ENCODE measurements around the gene VMP1.
"Not testable (repeated sequence)": the region's sequence is repeated elsewhere in the genome, so short reads cannot be mapped to it uniquely, and the experiment has no call there.

Gene VMP1

GRCh38 chr17:59810894-59811153 lies 103.4 kb downstream of the VMP1 start:
- no peaks in the 10 kb centered on the region for H3K9me3 ChIP-seq (ENCODE audit: control insufficient read depth in 1 of 2, low read length in 2 of 2)
- H3K36me3 ChIP-seq (ENCODE audit: control insufficient read depth in 1 of 2, insufficient read depth in 2 of 2, low read length in 2 of 2) = peaks cover 0 to 20% of the 10 kb centered on the region in 2 donors
- no peak overlapping the region for H3K4me3 ChIP-seq (ENCODE audit: low read depth in 1 of 2, low read length in 2 of 2)
- peaks cover 0 to 3% of the 10 kb centered on the region in 2 donors for H3K4me1 ChIP-seq (ENCODE audit: control insufficient read depth in 1 of 2, insufficient read depth in 2 of 2, low read length in 2 of 2)
- no peaks in the 10 kb centered on the region for H3K27me3 ChIP-seq (ENCODE audit: low read depth, low read length)
- no peak overlapping the region for H3K27ac ChIP-seq (ENCODE audit: low read length)

GRCh38 chr17:59811209-59811608 lies 103.8 kb downstream of the VMP1 start:
- peaks cover 0 to 20% of the 10 kb centered on the region in 2 donors for H3K36me3 ChIP-seq (ENCODE audit: control insufficient read depth in 1 of 2, insufficient read depth in 2 of 2, low read length in 2 of 2)
- H3K4me3 ChIP-seq (ENCODE audit: low read depth in 1 of 2, low read length in 2 of 2) = no peak overlapping the region
- no peak overlapping the region for H3K27ac ChIP-seq (ENCODE audit: low read length)
- peaks cover 0 to 3% of the 10 kb centered on the region in 2 donors for H3K4me1 ChIP-seq (ENCODE audit: control insufficient read depth in 1 of 2, insufficient read depth in 2 of 2, low read length in 2 of 2)
- no peaks in the 10 kb centered on the region for H3K9me3 ChIP-seq (ENCODE audit: control insufficient read depth in 1 of 2, low read length in 2 of 2)
- H3K27me3 ChIP-seq (ENCODE audit: low read depth, low read length) = no peaks in the 10 kb centered on the region

- H3K4me3 ChIP-seq (ENCODE audit: low read depth in 1 of 2, low read length in 2 of 2) = no peak overlapping the region
- H3K9me3 ChIP-seq (ENCODE audit: control insufficient read depth in 1 of 2, low read length in 2 of 2) = no peaks in the 10 kb centered on the region
- H3K4me1 ChIP-seq (ENCODE audit: control insufficient read depth in 1 of 2, insufficient read depth in 2 of 2, low read length in 2 of 2) = peaks cover 0 to 3% of the 10 kb centered on the region in 2 donors
- H3K27ac ChIP-seq (ENCODE audit: low read length) = no peak overlapping the region
- no peaks in the 10 kb centered on the region for H3K27me3 ChIP-seq (ENCODE audit: low read depth, low read length)
- H3K36me3 ChIP-seq (ENCODE audit: control insufficient read depth in 1 of 2, insufficient read depth in 2 of 2, low read length in 2 of 2) = peaks cover 0 to 20% of the 10 kb centered on the region in 2 donors
Observed at GRCh38 chr17:59812139-59812538, 104.7 kb downstream of the VMP1 start.

GRCh38 chr17:59814276-59814675 lies 106.8 kb downstream of the VMP1 start:
- Histone ChIP-seq H3K36me3 (ENCODE audit: control insufficient read depth in 1 of 2, insufficient read depth in 2 of 2, low read length in 2 of 2) (peaks cover 0 to 20% of the 10 kb centered on the region in 2 donors), H3K9me3 (ENCODE audit: control insufficient read depth in 1 of 2, low read length in 2 of 2) (no peaks in the 10 kb centered on the region), H3K27ac (ENCODE audit: low read length) (peak overlapping the region; percentile 63), H3K4me3 (ENCODE audit: low read depth in 1 of 2, low read length in 2 of 2) (no peak overlapping the region), H3K27me3 (ENCODE audit: low read depth, low read length) (no peaks in the 10 kb centered on the region), H3K4me1 (ENCODE audit: control insufficient read depth in 1 of 2, insufficient read depth in 2 of 2, low read length in 2 of 2) (peaks cover 0 to 3% of the 10 kb centered on the region in 2 donors)

DNA sequence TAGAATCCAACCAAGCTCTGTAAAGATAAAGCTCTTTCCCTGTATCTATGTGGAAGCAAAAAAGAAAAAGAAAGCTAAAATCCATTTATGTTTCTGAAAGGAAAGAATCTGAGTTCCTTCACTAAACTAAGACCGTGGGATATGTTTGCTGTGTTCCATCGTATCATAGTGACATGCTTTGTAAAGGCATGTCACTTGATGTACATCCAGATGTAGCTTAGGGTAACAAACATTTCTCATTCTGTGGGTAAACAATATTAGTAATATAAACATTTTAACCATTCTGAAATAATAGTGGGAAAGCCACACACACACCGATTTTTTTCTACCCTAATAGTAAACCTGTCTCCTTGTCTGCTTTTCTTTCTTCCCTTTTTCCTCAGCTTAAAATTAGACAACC lies 107.2 kb downstream of the VMP1 start:
- Histone ChIP-seq H3K27me3 (ENCODE audit: low read depth, low read length) (no peaks in the 10 kb centered on the region), H3K27ac (ENCODE audit: low read length) (peak overlapping the region; percentile 63), H3K9me3 (ENCODE audit: control insufficient read depth in 1 of 2, low read length in 2 of 2) (no peaks in the 10 kb centered on the region), H3K36me3 (ENCODE audit: control insufficient read depth in 1 of 2, insufficient read depth in 2 of 2, low read length in 2 of 2) (peaks cover 0 to 20% of the 10 kb centered on the region in 2 donors), H3K4me3 (ENCODE audit: low read depth in 1 of 2, low read length in 2 of 2) (no peak overlapping the region), H3K4me1 (ENCODE audit: control insufficient read depth in 1 of 2, insufficient read depth in 2 of 2, low read length in 2 of 2) (peaks cover 0 to 3% of the 10 kb centered on the region in 2 donors)

GRCh38 chr17:59815965-59816364 lies 108.5 kb downstream of the VMP1 start:
- Histone ChIP-seq H3K9me3 (ENCODE audit: control insufficient read depth in 1 of 2, low read length in 2 of 2) (no peaks in the 10 kb centered on the region), H3K27ac (ENCODE audit: low read length) (no peak overlapping the region), H3K4me1 (ENCODE audit: control insufficient read depth in 1 of 2, insufficient read depth in 2 of 2, low read length in 2 of 2) (peaks cover 0 to 3% of the 10 kb centered on the region in 2 donors), H3K36me3 (ENCODE audit: control insufficient read depth in 1 of 2, insufficient read depth in 2 of 2, low read length in 2 of 2) (peaks cover 0 to 11% of the 10 kb centered on the region in 2 donors), H3K27me3 (ENCODE audit: low read depth, low read length) (no peaks in the 10 kb centered on the region), H3K4me3 (ENCODE audit: low read depth in 1 of 2, low read length in 2 of 2) (no peak overlapping the region)

- Histone ChIP-seq H3K4me3 (ENCODE audit: low read depth in 1 of 2, low read length in 2 of 2) (peak overlapping the region; percentile 24 to 33), H3K36me3 (ENCODE audit: control insufficient read depth in 1 of 2, insufficient read depth in 2 of 2, low read length in 2 of 2) (peaks cover 0 to 15% of the 10 kb centered on the region in 2 donors), H3K4me1 (ENCODE audit: control insufficient read depth in 1 of 2, insufficient read depth in 2 of 2, low read length in 2 of 2) (peaks cover 0 to 30% of the 10 kb centered on the region in 2 donors), H3K9me3 (ENCODE audit: control insufficient read depth in 1 of 2, low read length in 2 of 2) (no peaks in the 10 kb centered on the region), H3K27me3 (ENCODE audit: low read depth, low read length) (no peaks in the 10 kb centered on the region), H3K27ac (ENCODE audit: low read length) (peak overlapping the region; percentile 92)
Observed at GRCh38 chr17:59825533-59826322, 118.3 kb downstream of the VMP1 start.

DNA sequence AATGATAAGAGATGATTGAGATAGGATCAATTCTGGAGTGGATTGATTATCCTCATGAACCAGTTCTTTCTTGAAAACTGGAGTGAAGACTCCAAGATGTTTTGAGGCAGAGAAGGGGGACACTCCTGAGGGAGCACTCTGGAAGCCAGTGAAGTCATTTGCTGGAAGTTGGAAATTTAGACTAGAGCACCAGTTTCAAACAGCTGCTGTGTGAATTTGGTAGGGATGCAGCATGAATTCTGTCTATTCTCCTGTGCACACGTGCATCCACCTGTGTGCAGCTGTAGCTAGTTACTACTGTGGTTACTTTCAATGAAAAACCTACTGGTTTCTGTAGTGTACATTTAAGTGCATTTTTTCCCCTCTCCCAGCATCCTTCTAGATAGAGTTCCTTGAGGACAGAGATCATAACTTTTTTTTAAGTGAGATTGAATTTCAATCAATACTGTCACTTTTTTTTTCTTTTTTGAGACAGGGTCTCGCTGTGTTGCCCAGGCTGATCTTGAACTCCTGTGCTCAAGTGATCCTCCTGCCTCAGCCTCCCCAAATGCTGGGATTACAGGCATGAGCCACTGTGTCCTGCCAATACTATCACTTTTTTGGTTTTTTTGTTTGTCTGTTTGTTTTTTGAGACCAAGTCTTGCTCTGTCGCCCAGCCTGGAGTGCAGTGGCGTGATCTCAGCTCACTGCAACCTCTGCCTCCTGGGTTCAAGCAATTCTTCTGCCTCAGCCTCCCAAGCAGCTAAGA lies 119.4 kb downstream of the VMP1 start:
- H3K36me3 ChIP-seq (ENCODE audit: control insufficient read depth in 1 of 2, insufficient read depth in 2 of 2, low read length in 2 of 2) = peaks cover 0 to 15% of the 10 kb centered on the region in 2 donors
- H3K9me3 ChIP-seq (ENCODE audit: control insufficient read depth in 1 of 2, low read length in 2 of 2) = no peaks in the 10 kb centered on the region
- peaks cover 0 to 30% of the 10 kb centered on the region in 2 donors for H3K4me1 ChIP-seq (ENCODE audit: control insufficient read depth in 1 of 2, insufficient read depth in 2 of 2, low read length in 2 of 2)
- H3K4me3 ChIP-seq (ENCODE audit: low read depth in 1 of 2, low read length in 2 of 2) = peak overlapping the region in 1 of 2 donors; percentile 24
- H3K27me3 ChIP-seq (ENCODE audit: low read depth, low read length) = no peaks in the 10 kb centered on the region
- peak overlapping the region; percentile 98 for H3K27ac ChIP-seq (ENCODE audit: low read length)

GRCh38 chr17:59827721-59828477 lies 120.4 kb downstream of the VMP1 start:
- H3K27ac ChIP-seq (ENCODE audit: low read length) = peak overlapping the region; percentile 98

GRCh38 chr17:59828478-59828760 lies 121.0 kb downstream of the VMP1 start:
- H3K4me3 ChIP-seq (ENCODE audit: low read depth in 1 of 2, low read length in 2 of 2) = peak overlapping the region; percentile 37 to 43
- peak overlapping the region; percentile 98 for H3K27ac ChIP-seq (ENCODE audit: low read length)
- peaks cover 0 to 30% of the 10 kb centered on the region in 2 donors for H3K4me1 ChIP-seq (ENCODE audit: control insufficient read depth in 1 of 2, insufficient read depth in 2 of 2, low read length in 2 of 2)
- H3K9me3 ChIP-seq (ENCODE audit: control insufficient read depth in 1 of 2, low read length in 2 of 2) = no peaks in the 10 kb centered on the region
- H3K36me3 ChIP-seq (ENCODE audit: control insufficient read depth in 1 of 2, insufficient read depth in 2 of 2, low read length in 2 of 2) = peaks cover 0 to 15% of the 10 kb centered on the region in 2 donors
- no peaks in the 10 kb centered on the region for H3K27me3 ChIP-seq (ENCODE audit: low read depth, low read length)

More at GRCh38 chr17:59827721-59828477, 120.4 kb downstream of the VMP1 start:
- Histone ChIP-seq H3K4me3 (ENCODE audit: low read depth in 1 of 2, low read length in 2 of 2) (peak overlapping the region; percentile 37 to 43), H3K27me3 (ENCODE audit: low read depth, low read length) (no peaks in the 10 kb centered on the region), H3K36me3 (ENCODE audit: control insufficient read depth in 1 of 2, insufficient read depth in 2 of 2, low read length in 2 of 2) (peaks cover 0 to 15% of the 10 kb centered on the region in 2 donors), H3K4me1 (ENCODE audit: control insufficient read depth in 1 of 2, insufficient read depth in 2 of 2, low read length in 2 of 2) (peaks cover 0 to 30% of the 10 kb centered on the region in 2 donors), H3K9me3 (ENCODE audit: control insufficient read depth in 1 of 2, low read length in 2 of 2) (no peaks in the 10 kb centered on the region)

DNA sequence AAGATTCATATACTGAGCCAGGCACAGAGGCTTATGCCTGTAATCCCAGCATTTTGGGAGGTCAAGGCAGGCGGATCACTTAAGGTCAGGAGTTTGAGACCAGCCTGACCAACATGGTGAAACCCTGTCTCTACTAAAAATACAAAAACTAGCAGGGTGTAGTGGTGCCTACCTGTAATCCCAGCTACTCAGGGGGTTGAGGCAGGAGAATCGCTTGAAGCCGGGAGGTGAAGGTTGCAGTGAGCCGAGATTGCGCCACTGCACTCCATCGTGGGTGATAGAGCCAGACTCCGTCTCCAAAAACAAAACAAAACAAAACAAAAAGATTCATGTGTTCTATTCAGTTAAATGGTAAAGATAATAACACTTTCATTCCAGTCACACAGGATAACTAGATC lies 121.4 kb downstream of the VMP1 start:
- Histone ChIP-seq H3K4me1 (ENCODE audit: control insufficient read depth in 1 of 2, insufficient read depth in 2 of 2, low read length in 2 of 2) (peaks cover 0 to 30% of the 10 kb centered on the region in 2 donors), H3K36me3 (ENCODE audit: control insufficient read depth in 1 of 2, insufficient read depth in 2 of 2, low read length in 2 of 2) (peaks cover 0 to 15% of the 10 kb centered on the region in 2 donors), H3K4me3 (ENCODE audit: low read depth in 1 of 2, low read length in 2 of 2) (peak overlapping the region; percentile 37 to 43), H3K27ac (ENCODE audit: low read length) (peak overlapping the region; percentile 98)
- H3K27me3 ChIP-seq (ENCODE audit: low read depth, low read length); H3K9me3 ChIP-seq (ENCODE audit: control insufficient read depth in 1 of 2, low read length in 2 of 2): not testable (repeated sequence)
